GM21717 (cell line): ENCODE data around the gene RRM1.
A peak's percentile ranks its signal among the peaks of the same experiment; 100 is the strongest.

ENCODE experiments used
- ATAC-seq: cut with Tn5 transposase; IDR thresholded peaks from one replicate; pipeline ENCODE4 v1.9.1; 2021; ENCODE audit warnings: mild to moderate bottlenecking, moderate library complexity; ENCODE audit not compliant: unreplicated experiment

Gene RRM1

GRCh38 chr11:4184163-4184916 is 89.7 kb downstream of the RRM1 start:
- no peak for ATAC-seq

- no peak for ATAC-seq
Observed at GRCh38 chr11:4185561-4185960, 91.0 kb downstream of the RRM1 start.

- no peak for ATAC-seq
Observed at GRCh38 chr11:4186464-4187054, 92.0 kb downstream of the RRM1 start.

- peak; percentile 93 for ATAC-seq
Observed at GRCh38 chr11:4187055-4187988, 92.7 kb downstream of the RRM1 start.
